Fibroblast of peridontal ligament (primary cell): ENCODE results near the gene CHRNA4.
"Not testable (repeated sequence)": the region's sequence is repeated elsewhere in the genome, so short reads cannot be mapped to it uniquely, and the experiment has no call there.

Experiments used
- DNase-seq: peaks from one replicate; pipeline ENCODE4 v3.0.0-alpha.2; 2010; ENCODE audit errors: extremely low read depth

The CHRNA4 gene

DNA sequence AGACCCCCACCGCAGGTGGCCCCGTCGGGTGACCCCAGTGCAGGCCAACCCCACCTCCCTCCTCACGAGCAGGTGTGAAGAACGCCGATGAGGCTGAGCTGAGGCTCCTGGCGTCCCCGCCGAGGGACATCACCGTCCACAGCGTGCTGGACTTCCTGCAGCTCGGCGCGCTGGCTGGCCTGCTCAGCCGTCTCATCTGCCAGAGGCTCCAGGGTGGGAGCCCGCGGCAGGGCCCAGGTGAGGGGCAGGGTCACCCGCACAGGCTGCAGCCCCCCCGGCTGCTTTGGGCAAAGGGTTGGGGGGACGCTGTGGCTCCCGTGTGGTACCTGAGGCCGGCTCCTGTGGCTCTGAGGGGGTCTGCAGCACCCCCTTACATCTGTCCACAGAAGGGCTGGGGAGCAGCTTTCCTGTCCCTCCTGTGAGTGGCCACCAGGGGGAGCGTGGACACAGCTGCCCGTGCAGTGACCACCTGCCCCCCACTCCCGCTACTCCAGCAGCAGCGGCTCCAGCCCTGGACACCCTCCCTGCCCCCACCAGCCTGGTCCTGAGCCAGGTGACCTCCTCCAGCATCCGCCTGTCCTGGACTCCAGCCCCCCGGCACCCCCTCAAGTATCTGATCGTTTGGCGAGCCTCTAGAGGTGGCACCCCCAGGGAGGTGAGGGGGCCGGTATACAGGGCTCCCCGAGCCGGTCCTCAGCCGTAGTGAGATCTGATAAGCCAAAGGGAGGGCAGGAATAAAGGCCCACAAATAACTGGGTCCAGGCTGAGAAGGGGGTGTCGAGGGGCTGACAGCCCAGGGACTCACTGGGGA, 51.7 kb downstream of the CHRNA4 start:
- peak; percentile 14 for DNase-seq

DNA sequence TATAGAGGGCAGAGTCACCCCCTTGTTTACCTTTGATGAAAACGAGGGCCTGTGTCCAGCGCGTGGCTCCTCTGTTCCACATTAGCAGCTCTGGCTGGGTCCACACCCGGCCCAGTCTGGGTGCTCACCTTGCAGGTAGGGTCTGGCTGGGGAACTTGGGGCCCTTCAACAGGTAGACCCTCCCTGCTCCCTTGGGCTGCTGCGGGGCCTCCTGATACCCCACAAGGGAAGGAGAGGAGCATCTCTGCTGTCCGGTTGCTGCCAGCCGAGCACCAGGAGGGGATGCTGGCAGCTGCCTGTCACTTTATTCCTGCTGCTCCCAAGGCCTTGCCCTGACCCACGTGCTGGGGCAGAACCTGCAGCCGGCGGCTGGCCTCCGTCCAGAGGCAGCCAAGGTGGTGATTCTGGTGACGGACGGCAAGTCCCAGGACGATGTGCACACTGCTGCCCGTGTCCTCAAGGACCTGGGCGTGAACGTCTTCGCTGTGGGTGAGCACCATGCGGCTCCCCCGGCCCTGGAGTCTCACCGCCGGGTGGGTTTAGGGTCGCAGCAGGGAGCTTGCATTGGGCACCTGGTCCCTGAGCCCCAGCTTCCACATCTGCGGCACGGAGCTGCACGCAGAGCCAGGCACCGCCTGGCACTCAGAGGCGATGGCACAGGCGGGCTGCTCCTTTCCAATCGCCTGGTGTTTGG, 52.8 kb downstream of the CHRNA4 start:
- no peak for DNase-seq

DNA sequence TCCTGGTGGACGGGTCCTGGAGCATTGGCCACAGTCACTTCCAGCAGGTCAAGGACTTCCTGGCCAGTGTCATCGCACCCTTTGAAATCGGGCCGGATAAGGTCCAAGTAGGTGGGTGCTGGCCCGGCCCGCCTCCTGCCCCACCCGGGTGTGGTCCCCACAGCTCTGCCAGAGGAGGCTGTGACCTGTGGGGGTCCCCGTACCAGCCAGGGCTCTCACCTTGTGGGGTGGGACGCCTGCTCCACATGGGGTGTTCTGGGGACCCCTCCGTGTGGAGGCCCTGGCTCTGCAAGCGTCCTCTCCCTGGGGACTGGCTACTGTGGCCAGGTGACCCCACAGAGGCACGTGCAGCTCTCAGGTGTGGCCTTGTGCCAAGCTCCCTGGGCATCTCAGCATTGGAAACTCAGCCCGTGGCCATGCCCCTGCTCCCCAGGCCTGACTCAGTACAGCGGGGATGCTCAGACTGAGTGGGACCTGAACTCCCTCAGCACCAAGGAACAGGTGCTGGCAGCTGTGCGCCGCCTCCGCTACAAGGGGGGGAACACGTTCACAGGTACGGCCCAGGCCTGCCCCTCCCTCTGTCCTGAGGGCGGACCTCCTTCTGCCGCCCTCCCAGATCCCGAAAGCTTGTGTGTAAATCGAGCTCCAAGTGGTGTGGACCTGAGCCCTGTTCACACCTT, 53.5 kb downstream of the CHRNA4 start:
- DNase-seq = no peak

DNA sequence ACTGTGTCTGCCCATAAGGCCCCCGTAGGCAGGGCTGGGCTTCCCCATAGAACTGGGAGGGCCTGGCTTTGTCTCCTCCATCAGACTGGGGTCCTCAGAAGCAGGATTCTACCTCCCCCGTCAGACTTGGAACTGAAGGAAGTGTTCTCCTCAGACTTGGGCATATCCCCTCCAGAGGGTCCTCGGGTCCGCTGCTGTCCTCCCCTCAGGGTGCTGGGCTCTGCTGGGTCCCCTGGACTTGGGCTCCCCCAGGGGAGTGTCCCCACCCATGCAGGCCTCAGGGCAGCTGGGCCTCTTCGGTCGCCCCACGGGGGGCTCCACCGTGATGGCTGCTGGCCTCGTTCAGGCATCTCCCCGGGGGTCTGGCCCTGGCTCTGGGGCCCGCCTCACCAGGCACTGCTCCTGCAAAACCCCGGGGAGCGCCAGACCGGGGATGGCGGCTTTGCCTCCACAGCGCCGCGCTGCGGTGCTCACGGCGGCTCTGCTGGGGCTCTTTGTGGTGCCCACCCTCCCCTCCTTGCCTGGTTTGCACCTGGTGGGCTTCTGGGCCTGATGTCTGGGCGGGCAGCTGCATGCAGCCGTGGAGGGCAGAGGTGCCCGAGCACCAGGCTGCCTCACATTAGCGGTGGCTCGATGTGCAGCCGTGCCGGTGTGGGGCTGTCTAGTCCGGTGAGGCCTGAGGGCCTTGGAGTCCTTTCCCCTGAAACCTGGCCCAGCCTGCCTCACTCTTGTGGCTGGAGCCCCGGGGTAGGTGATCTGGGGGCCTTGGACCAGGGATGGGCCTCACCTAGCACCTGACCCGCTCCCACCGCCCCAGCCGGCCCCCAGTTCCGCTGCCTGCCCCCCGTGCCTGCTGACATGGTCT, 54.2 kb downstream of the CHRNA4 start:
- DNase-seq = no peak

DNA sequence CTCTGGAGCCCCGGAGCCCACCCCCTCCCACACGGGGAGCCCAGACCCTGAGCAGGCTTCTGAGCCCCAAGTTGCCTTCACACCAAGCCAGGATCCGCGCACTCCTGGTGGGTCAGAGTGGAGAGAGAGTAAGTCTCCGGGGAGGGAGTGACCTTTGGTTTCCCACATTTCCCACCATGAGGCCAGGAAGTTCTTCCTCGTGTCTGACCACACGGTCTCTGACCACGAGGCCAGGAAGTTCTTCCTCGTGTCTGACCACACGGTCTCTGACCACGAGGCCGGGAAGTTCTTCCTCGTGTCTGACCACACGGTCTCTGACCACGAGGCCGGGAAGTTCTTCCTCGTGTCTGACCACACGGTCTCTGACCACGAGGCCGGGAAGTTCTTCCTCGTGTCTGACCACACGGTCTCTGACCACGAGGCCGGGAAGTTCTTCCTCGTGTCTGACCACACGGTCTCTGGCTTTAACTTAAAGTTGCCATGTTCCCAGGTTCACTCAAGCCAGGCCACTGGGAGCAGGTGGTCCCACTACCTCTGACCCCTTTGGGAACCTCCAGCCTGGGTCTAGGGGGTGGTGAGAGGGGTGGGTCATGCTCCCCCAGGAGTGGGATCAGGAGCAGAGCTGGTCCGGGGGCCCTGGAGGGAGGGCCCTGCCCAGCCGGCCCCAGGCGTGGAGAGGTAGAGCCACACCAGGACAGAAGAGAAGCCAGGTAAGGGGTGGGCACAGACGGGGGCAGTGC, 55.0 kb downstream of the CHRNA4 start:
- DNase-seq = not testable (repeated sequence)

DNA sequence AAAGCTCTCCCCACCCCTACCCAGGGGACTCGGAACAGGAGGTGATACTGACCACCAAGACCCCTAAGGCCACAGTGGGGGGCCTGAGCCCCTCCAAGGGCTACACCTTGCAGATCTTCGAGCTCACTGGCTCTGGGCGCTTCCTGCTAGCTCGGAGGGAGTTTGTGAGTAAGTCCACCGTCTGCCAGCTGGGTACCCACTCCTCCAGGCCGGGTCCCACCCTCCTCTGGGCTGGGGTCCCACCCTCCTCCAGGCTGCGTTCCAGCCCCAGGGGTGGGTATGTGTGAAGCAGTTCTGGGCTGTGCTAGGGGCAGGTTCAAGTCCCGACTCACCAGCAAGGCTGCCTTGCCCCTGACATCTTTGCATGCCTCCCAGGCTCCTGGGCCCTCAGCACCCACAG, 55.8 kb downstream of the CHRNA4 start:
- DNase-seq = no peak

DNA sequence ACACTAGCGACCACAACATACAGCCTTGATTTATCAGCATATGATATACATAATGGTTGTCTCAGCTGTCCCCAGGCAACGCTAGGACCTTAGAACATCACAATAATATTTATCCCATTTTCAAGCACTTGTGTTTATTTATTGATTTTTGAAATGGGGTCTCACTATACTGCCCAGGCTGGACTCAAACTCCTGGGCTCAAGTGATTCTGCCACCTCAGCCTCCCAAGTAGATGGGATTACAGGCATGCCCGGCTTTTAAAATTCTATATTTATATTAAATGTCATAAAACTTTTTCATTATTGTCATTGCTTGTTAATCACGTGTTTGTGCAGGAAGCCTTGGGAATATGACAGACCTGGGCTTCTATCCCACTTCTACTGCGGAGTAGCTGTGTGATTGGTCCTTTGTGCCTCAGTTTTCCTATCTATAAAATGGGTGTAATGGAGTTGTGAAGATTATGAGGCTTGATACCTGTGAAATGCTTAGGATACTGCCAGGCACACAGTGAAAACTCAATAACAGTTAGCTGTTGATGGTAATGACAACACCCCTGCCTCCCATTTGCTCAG, 58.0 kb downstream of the CHRNA4 start:
- no peak for DNase-seq

DNA sequence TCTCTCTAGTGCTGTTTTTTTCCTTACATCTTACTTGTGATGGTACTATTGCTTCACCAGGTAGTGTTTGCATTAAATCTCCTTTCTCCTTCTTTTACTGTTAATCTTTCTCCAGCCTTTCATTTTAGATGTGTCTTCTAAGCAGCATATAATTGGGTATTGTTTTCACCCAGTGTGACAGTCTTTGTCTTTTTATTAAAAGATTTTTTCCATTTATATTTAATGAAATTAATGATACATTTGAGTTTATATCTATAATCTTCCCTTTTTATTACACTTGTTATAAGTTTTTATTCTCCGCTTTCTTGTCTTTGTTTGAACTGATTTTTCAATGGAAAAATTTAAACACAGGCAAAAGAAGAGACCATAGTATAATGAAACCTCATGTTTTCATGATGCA, 59.5 kb downstream of the CHRNA4 start:
- no peak for DNase-seq

DNA sequence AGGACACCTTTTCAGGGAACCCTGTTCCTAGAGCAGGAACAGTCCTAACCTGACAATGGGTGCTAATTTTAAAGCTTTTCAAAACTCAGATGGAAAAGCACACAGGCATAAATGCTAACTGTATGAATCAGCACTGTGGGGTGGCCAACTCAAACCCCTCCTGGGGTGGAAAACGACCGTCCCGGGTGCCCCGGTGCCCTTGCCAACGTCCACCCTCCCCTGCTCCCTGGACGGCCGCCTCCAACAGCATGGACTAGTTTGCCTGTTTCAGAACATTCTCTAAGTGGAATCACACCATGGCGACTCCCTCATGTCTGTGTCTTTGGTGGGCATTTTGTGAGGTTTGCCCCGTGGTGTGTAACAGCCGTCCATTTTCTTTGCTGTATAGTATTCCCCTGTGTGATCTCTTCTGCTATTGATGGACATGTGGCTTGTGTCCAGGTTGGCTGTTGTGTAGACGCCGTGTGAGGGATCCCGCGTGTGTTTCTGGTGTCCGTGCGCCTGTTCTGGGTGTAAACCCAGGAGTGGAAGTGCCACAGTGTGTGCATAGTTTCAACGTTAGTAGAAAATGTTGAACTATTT, 62.3 kb downstream of the CHRNA4 start:
- no peak for DNase-seq

DNA sequence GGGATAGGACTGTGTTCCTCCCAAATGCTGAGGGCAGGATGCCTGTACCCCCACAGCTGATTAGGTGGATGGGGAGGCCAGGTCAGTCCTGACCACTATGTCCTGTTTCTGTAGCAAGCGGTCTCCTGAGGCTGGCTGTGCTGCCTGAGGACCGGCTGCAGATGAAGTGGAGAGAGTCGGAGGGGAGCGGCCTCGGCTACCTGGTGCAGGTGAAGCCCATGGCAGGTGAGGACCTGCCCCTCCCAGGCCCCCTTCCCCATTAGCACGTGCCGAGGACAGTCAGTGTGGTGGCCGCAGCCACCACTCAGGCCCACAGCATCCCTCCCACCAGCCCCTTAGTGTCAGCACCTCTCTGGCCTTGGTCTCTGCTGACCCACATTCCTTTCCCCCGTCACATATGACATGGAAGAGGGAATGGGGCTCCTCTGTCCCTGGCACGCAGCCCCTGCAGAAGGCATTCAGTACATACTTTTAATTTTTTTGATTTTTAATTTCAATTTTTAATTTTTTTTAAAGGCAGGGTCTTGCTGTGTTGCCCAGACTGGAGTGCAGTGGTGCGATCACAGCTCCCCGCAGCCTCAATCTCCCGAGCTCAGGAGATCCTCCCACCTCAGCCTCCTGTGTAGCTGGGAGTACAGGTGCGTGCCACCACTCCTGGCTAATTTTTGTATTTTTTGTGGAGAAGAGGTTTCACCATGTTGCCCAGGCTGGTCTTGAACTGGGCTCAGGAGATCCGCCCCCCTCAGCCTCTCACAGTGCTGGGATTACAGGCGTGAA, 63.2 kb downstream of the CHRNA4 start:
- no peak for DNase-seq

DNA sequence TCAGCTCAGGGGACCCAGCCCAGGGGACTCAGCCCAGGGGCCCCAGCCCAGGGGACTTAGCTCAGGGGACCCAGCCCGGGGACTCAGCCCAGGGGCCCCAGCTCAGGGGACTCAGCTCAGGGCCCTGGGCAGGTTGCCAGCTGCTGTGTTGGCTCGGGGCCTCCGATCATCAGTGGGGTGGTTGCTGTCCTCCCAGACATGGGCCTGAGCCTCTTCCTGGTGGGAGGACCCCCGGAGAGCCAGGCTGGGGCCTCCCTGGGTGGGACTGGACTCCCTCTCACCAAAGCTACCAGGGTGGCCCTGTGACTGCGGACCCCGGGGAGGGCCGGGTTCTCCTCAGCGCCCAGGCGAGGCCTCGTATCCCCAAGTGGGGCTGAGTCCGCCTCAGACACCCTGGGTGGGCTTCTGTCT, 63.8 kb downstream of the CHRNA4 start:
- no peak for DNase-seq

DNA sequence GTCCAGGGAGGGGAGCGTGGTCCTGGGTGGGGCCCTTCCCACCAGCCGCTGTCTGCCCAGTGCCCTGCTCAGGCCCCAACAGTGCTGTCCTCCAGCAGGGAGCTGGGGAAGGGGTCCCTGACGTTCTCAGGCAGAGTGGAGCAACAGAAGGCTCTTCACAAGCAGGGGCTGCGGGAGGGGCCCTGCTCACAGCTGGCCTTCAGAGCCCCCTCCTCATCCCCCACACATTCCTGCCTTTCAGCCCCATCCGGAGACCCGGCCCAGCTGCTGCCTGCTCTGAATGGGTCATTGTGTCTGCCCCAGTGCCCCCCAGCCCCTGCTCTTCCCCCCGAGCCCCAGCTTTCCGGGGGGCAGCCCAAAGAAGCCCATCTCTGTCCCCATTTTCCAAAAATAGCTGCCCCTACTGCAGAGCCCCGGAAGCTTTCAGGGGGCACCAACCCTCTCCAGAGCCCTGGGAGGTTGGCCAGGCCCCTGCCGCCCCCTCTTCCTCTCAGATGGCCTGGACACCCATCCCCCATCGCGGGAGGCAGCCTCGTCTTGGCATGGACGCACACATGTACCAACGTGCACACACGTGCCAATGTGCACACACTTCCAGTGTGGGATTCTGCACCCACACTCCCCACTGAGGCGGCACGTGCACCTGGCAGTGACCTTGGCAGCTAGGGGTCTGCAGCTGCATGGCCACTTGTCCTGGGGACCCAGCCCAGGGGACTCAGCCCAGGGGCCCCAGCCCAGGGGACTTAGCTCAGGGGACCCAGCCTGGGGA, 64.4 kb downstream of the CHRNA4 start:
- DNase-seq = no peak

DNA sequence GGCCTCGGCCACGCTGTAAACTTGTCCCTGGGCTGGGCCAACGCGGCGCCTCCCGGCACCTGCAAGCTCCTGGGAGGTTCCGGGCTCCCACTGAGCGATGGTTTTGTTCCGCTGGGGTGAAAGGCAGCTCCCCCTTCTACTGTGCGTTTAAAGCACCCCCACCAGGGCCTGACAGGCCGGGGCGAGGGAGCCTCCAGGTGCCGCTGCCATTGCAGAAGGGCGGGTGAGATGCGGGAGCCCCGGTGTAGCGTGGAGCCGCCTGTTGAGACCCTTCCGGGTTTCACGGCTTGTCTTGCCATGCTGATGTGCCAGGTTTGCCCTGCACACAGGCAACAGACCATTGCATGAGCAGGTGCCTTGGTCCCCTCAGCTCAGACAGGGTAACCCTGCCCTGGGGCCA, 65.3 kb downstream of the CHRNA4 start:
- no peak for DNase-seq

DNA sequence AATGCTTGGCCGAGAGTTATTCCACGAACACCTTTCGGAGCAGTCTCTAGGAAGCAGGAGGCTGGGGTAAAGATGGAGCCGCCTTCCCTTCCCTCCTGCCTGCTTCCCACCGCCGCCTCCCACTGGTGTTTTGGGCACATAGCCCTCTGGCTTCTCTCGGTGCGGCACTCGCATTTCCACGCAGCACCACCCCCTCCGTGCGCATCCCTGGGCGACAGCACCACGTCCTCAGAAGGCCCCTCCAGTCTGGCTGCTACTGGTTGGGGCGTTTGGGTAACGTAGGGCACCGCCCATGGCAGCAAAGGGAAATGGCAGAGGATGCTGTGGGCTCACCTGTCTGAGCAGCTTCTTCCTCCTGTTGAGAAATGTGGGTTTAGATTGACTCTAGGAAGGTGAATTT, 65.7 kb downstream of the CHRNA4 start:
- DNase-seq = no peak

DNA sequence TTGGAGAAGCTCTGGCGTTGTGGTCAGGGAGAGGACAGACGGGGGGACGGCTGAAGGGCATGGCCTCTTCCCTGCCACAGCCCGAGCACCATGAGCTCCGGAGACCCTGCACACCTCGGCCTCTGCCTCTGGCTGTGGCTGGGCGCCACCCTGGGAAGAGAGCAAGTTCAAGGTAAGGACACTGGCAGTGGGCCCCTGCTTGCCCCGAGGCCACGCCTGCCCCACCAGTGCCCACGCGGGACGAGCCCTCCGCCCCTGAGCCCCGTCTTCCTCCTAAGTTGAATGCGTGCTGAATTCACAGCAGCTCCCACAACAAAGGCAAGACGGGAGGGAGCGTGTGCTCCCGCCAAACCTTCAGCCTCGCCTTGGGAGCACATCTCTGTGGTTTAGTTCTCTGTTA, 66.1 kb downstream of the CHRNA4 start:
- DNase-seq = no peak

DNA sequence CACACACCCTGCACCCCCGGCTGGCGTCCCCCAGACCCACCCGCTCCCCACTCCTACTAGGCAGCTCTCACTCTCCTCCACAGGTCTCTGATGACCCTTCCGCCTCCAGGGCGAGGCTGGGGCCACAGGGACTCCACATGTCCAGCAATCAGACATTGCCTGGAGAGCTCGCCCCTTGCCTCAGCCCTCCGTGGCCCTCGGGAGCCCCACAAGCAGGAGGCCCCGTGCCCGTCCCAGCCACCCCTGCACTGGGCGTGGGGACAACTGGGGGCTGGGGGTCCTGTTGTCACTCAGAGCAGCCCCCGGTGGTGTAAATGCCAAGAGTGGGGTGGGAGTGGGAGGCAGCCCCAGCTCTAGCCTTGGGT, 66.6 kb downstream of the CHRNA4 start:
- DNase-seq = no peak

DNA sequence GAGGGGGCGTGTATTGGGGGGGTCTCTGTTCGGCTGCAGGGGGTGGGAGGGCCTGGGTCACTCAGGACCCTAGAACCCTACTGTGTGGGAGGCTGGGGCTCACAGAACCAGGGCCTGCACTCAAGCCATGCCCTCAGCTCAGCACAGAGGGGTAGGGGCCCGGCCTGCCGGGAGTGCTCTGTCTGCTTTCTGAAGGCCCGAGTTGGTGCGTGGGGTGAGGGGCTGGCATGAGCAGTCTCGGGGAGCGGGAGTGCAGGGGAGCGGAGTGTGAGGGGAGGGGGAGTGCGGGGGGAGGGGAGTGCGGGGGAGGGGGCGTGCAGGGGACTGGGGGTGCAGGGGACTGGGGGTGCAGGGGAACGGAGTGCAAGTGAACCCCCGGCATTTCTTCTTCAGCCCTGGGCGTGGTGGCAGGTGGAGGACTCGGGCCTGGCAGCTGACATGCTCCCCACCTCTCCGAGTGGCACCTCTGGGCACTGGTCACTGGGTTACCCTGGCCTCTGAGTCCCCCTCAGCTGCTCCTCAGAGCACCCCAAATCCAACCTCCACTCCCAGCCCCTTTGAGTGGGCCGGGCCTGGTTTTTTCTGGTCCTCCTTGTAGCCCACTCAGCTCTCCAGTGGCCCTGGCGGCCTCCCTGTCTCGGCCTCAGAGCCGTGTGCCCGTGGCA, 67.1 kb downstream of the CHRNA4 start:
- no peak for DNase-seq

DNA sequence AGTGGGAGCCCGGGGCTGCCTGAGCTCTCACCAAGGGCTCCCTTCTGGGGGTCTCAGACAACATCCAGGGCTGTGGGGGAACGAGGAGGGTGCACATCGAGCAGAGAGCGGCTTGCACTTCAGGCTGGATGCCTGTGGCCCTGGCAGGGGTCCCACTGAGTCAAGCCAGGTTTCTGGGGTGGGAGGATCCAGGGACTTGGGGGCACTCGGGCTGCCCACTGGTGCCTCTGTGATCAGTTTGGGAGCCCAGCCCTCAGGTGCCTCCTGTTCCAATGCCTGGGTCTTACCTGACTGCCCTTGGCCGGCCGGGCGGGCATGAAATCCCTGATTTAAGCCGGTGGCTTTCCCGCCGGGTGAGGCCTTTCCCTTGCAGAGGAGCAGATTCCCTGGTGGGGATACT, 67.7 kb downstream of the CHRNA4 start:
- no peak for DNase-seq
